ENCODE data around the gene BANK1.

BANK1 gene

GRCh38 chr4:101761405-101761804 is 29.1 kb upstream of the BANK1 start:
- no peak for DNase-seq (ENCODE audit: low read depth in 1 of 2, low spot score in 1 of 2)

GRCh38 chr4:101762025-101762424 is 28.5 kb upstream of the BANK1 start:
- no peak for DNase-seq (ENCODE audit: low read depth in 1 of 2, low spot score in 1 of 2)
- Histone ChIP-seq H3K4me3 (replicated peaks; ENCODE audit: insufficient read depth, low read length) (no peak overlapping the region), H3K27me3 (ENCODE audit: insufficient read depth, poor library complexity, severe bottlenecking) (no peaks in the 10 kb centered on the region), H3K27ac (replicated peaks) (no peak overlapping the region)
- no peak for TF ChIP-seq GABPA (IDR thresholded peaks at IDR 0.05; ENCODE audit: low read depth)
- TF ChIP-seq, protein P1, sequence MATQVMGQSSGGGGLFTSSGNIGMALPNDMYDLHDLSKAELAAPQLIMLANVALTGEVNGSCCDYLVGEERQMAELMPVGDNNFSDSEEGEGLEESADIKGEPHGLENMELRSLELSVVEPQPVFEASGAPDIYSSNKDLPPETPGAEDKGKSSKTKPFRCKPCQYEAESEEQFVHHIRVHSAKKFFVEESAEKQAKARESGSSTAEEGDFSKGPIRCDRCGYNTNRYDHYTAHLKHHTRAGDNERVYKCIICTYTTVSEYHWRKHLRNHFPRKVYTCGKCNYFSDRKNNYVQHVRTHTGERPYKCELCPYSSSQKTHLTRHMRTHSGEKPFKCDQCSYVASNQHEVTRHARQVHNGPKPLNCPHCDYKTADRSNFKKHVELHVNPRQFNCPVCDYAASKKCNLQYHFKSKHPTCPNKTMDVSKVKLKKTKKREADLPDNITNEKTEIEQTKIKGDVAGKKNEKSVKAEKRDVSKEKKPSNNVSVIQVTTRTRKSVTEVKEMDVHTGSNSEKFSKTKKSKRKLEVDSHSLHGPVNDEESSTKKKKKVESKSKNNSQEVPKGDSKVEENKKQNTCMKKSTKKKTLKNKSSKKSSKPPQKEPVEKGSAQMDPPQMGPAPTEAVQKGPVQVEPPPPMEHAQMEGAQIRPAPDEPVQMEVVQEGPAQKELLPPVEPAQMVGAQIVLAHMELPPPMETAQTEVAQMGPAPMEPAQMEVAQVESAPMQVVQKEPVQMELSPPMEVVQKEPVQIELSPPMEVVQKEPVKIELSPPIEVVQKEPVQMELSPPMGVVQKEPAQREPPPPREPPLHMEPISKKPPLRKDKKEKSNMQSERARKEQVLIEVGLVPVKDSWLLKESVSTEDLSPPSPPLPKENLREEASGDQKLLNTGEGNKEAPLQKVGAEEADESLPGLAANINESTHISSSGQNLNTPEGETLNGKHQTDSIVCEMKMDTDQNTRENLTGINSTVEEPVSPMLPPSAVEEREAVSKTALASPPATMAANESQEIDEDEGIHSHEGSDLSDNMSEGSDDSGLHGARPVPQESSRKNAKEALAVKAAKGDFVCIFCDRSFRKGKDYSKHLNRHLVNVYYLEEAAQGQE (IDR thresholded peaks at IDR 0.05; ENCODE audit: insufficient replicate concordance, low read depth), result no peak

More at GRCh38 chr4:101761405-101761804, 29.1 kb upstream of the BANK1 start:
- H3K4me3 ChIP-seq (replicated peaks; ENCODE audit: insufficient read depth, low read length), result no peak overlapping the region
- no peak overlapping the region for H3K27ac ChIP-seq (replicated peaks)
- H3K27me3 ChIP-seq (ENCODE audit: insufficient read depth, poor library complexity, severe bottlenecking), result no peaks in the 10 kb centered on the region
- TF ChIP-seq SPI1 (IDR thresholded peaks at IDR 0.05; ENCODE audit: borderline replicate concordance, low read depth), result no peak
- TF ChIP-seq CTCF (IDR thresholded peaks at IDR 0.05; ENCODE audit: insufficient read depth, low read length), result no peak
- TF ChIP-seq GABPA (IDR thresholded peaks at IDR 0.05; ENCODE audit: low read depth), result no peak
- TF ChIP-seq, protein P1 (IDR thresholded peaks at IDR 0.05; ENCODE audit: insufficient replicate concordance, low read depth), result no peak
- no peak for TF ChIP-seq POLR2AphosphoS5 (IDR thresholded peaks at IDR 0.05; ENCODE audit: low read depth)

DNA sequence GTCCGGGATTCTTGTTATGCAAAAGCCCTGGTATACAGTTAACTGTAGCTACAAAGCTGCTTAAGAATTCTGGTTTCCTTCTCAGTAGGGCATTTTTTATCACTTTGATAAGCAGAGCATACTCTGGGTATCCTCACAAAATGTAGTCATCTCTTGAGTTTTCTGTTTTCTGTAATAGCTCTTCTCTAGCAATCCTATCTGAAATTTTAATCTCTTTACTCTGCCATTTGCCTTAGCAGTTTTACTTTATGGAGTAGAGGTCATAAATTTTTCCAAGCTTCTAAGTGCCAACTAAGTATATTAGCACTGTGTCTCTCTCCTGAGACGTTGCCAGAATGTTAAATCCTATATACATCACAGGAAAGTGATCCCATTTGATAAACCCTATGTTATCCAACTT is 28.0 kb upstream of the BANK1 start:
- Histone ChIP-seq H3K4me3 (replicated peaks; ENCODE audit: insufficient read depth, low read length) (no peak overlapping the region), H3K27ac (replicated peaks) (no peak overlapping the region), H3K27me3 (ENCODE audit: insufficient read depth, poor library complexity, severe bottlenecking) (no peaks in the 10 kb centered on the region)
- TF ChIP-seq POLR2AphosphoS5 (IDR thresholded peaks at IDR 0.05; ENCODE audit: low read depth), result no peak
- no peak for TF ChIP-seq CTCF (IDR thresholded peaks at IDR 0.05; ENCODE audit: insufficient read depth, low read length)
- no peak for TF ChIP-seq SPI1 (IDR thresholded peaks at IDR 0.05; ENCODE audit: borderline replicate concordance, low read depth)
- TF ChIP-seq, protein P1 (IDR thresholded peaks at IDR 0.05; ENCODE audit: insufficient replicate concordance, low read depth), result no peak
- no peak for TF ChIP-seq GABPA (IDR thresholded peaks at IDR 0.05; ENCODE audit: low read depth)
- no peak for DNase-seq (ENCODE audit: low read depth in 1 of 2, low spot score in 1 of 2)

DNA sequence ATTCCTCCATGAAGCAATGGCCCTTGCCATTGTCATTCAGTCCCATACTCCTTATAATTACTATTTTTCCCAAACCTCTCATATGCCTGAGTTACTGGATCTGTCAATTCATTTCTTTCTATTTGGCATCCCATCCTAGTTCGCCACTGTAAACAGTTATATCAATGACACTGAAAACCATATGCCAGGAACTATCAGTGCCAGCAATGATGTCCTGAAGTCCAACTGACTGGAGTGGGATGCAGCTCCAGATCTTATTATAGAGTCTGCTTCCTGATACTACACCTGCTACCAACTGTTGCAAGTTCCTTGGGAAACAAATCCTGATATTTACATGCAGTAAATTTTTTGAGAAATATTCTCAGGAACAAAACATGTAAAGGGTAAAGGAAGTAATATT is 27.0 kb upstream of the BANK1 start:
- Histone ChIP-seq H3K27ac (replicated peaks) (no peak overlapping the region), H3K4me3 (replicated peaks; ENCODE audit: insufficient read depth, low read length) (no peak overlapping the region), H3K27me3 (ENCODE audit: insufficient read depth, poor library complexity, severe bottlenecking) (no peaks in the 10 kb centered on the region)
- TF ChIP-seq CTCF (IDR thresholded peaks at IDR 0.05; ENCODE audit: insufficient read depth, low read length) (no peak), GABPA (IDR thresholded peaks at IDR 0.05; ENCODE audit: low read depth) (no peak)
- no peak for DNase-seq (ENCODE audit: low read depth in 1 of 2, low spot score in 1 of 2)

Data from HL-60 (cell line).